HEK293 (cell line): ENCODE measurements around the gene AKAP8L.
A peak's percentile ranks its signal among the peaks of the same experiment; 100 is the strongest.

Experiments
- GFI1B ChIP-seq: fragments of 450-650 bp; formaldehyde crosslinking; IDR thresholded peaks from 2 replicates; pipeline ENCODE4 v1.5.1; 2016; ENCODE audit warnings: missing biosample characterization, missing genetic modification characterization
- GLIS1 ChIP-seq: fragments of 450-650 bp; formaldehyde crosslinking; IDR thresholded peaks from 2 replicates; pipeline ENCODE4 v1.5.1; 2016; ENCODE audit warnings: missing biosample characterization, missing genetic modification characterization
- OVOL3 ChIP-seq: fragments of 450-650 bp; formaldehyde crosslinking; IDR thresholded peaks from 2 replicates; pipeline ENCODE4 v1.5.1; 2016; ENCODE audit warnings: missing biosample characterization, missing genetic modification characterization
- RBAK ChIP-seq: fragments of 450-650 bp; formaldehyde crosslinking; IDR thresholded peaks from 2 replicates; pipeline ENCODE4 v1.5.1; 2016; ENCODE audit warnings: missing biosample characterization, missing genetic modification characterization
- SALL2 ChIP-seq: fragments of 450-650 bp; formaldehyde crosslinking; IDR thresholded peaks from 2 replicates; pipeline ENCODE4 v1.5.0; 2017; ENCODE audit warnings: missing biosample characterization, mild to moderate bottlenecking, missing genetic modification characterization, borderline replicate concordance
- YY1 ChIP-seq: fragments of 450-650 bp; formaldehyde crosslinking; IDR thresholded peaks from 2 replicates; pipeline ENCODE4 v1.5.1; 2018; ENCODE audit warnings: missing biosample characterization, missing genetic modification characterization
- ZBTB1 ChIP-seq: fragments of 450-650 bp; formaldehyde crosslinking; IDR thresholded peaks from 2 replicates; pipeline ENCODE4 v1.5.1; 2016; ENCODE audit warnings: missing biosample characterization, missing genetic modification characterization
- ZBTB20 ChIP-seq: fragments of 450-650 bp; formaldehyde crosslinking; IDR thresholded peaks from 2 replicates; pipeline ENCODE4 v1.5.1; 2016; ENCODE audit warnings: missing biosample characterization, missing genetic modification characterization
- ZBTB48 ChIP-seq: fragments of 450-650 bp; formaldehyde crosslinking; IDR thresholded peaks from 2 replicates; pipeline ENCODE4 v1.5.1; 2016; ENCODE audit warnings: missing biosample characterization, missing genetic modification characterization
- ZFP3 ChIP-seq: fragments of 450-650 bp; formaldehyde crosslinking; IDR thresholded peaks from 2 replicates; pipeline ENCODE4 v1.5.1; 2016; ENCODE audit warnings: low read depth, missing biosample characterization, missing genetic modification characterization
- ZFP37 ChIP-seq: fragments of 450-650 bp; formaldehyde crosslinking; IDR thresholded peaks from 2 replicates; pipeline ENCODE4 v1.5.1; 2016; ENCODE audit warnings: missing biosample characterization, missing genetic modification characterization
- ZNF114 ChIP-seq: fragments of 450-650 bp; formaldehyde crosslinking; IDR thresholded peaks from 2 replicates; pipeline ENCODE4 v1.5.0; 2017; ENCODE audit warnings: missing biosample characterization, missing genetic modification characterization
- ZNF133 ChIP-seq: fragments of 450-650 bp; formaldehyde crosslinking; IDR thresholded peaks from 2 replicates; pipeline ENCODE4 v1.5.1; 2016; ENCODE audit warnings: missing biosample characterization, missing genetic modification characterization
- ZNF16 ChIP-seq: fragments of 450-650 bp; formaldehyde crosslinking; IDR thresholded peaks from 2 replicates; pipeline ENCODE4 v1.5.1; 2016; ENCODE audit warnings: low read depth, missing biosample characterization, missing genetic modification characterization
- ZNF175 ChIP-seq: fragments of 450-650 bp; formaldehyde crosslinking; IDR thresholded peaks from 2 replicates; pipeline ENCODE4 v1.5.1; 2016; ENCODE audit warnings: missing biosample characterization, missing genetic modification characterization
- ZNF23 ChIP-seq: fragments of 450-650 bp; formaldehyde crosslinking; IDR thresholded peaks from 2 replicates; pipeline ENCODE4 v1.5.1; 2016; ENCODE audit warnings: missing biosample characterization, missing genetic modification characterization, borderline replicate concordance
- ZNF24 ChIP-seq: fragments of 450-650 bp; formaldehyde crosslinking; IDR thresholded peaks from 2 replicates; pipeline ENCODE4 v1.5.1; 2016; ENCODE audit warnings: missing biosample characterization, missing genetic modification characterization
- ZNF311 ChIP-seq: fragments of 450-650 bp; formaldehyde crosslinking; IDR thresholded peaks from 2 replicates; pipeline ENCODE4 v1.5.1; 2017; ENCODE audit warnings: missing biosample characterization, missing genetic modification characterization, borderline replicate concordance
- ZNF341 ChIP-seq: fragments of 450-650 bp; formaldehyde crosslinking; IDR thresholded peaks from 2 replicates; pipeline ENCODE4; 2016; ENCODE audit warnings: low read depth, missing biosample characterization, missing genetic modification characterization
- ZNF37A ChIP-seq: fragments of 450-650 bp; IDR thresholded peaks from 2 replicates; pipeline ENCODE4 v1.5.1; 2018; ENCODE audit warnings: missing biosample characterization, missing genetic modification characterization
- ZNF416 ChIP-seq: fragments of 450-650 bp; formaldehyde crosslinking; IDR thresholded peaks from 2 replicates; pipeline ENCODE4 v1.5.1; 2016; ENCODE audit warnings: missing biosample characterization, missing genetic modification characterization
- ZNF473 ChIP-seq: fragments of 450-650 bp; formaldehyde crosslinking; IDR thresholded peaks from 2 replicates; pipeline ENCODE4 v1.5.1; 2017; ENCODE audit warnings: missing biosample characterization, missing genetic modification characterization
- ZNF48 ChIP-seq: fragments of 450-650 bp; formaldehyde crosslinking; IDR thresholded peaks from 2 replicates; pipeline ENCODE4 v1.5.1; 2016; ENCODE audit warnings: missing biosample characterization, missing genetic modification characterization
- ZNF530 ChIP-seq: fragments of 450-650 bp; formaldehyde crosslinking; IDR thresholded peaks from 2 replicates; pipeline ENCODE4 v1.5.1; 2016; ENCODE audit warnings: low read depth, missing biosample characterization, missing genetic modification characterization
- ZNF560 ChIP-seq: fragments of 450-650 bp; formaldehyde crosslinking; IDR thresholded peaks from 2 replicates; pipeline ENCODE4 v1.5.1; 2017; ENCODE audit warnings: missing biosample characterization, missing genetic modification characterization, borderline replicate concordance
- ZNF621 ChIP-seq: fragments of 450-650 bp; formaldehyde crosslinking; IDR thresholded peaks from 2 replicates; pipeline ENCODE4 v1.5.1; 2017; ENCODE audit warnings: missing biosample characterization, missing genetic modification characterization
- ZNF629 ChIP-seq: fragments of 450-650 bp; formaldehyde crosslinking; IDR thresholded peaks from 2 replicates; pipeline ENCODE4 v1.5.1; 2017; ENCODE audit warnings: missing biosample characterization, missing genetic modification characterization
- ZNF707 ChIP-seq: fragments of 450-650 bp; formaldehyde crosslinking; IDR thresholded peaks from 2 replicates; pipeline ENCODE4 v1.5.1; 2016; ENCODE audit warnings: missing biosample characterization, missing genetic modification characterization
- ZNF792 ChIP-seq: fragments of 450-650 bp; formaldehyde crosslinking; IDR thresholded peaks from 2 replicates; pipeline ENCODE4 v1.5.1; 2016; ENCODE audit warnings: missing biosample characterization, missing genetic modification characterization
- ZSCAN16 ChIP-seq: fragments of 450-650 bp; formaldehyde crosslinking; IDR thresholded peaks from 2 replicates; pipeline ENCODE4 v1.5.1; 2016; ENCODE audit warnings: missing biosample characterization, missing genetic modification characterization
- ZSCAN23 ChIP-seq: fragments of 450-650 bp; formaldehyde crosslinking; IDR thresholded peaks from 2 replicates; pipeline ENCODE4 v1.5.1; 2016; ENCODE audit warnings: missing biosample characterization, missing genetic modification characterization
- TF ChIP-seq, protein P1 (sequence below): fragments of 450-650 bp; formaldehyde crosslinking; conservative IDR thresholded peaks from 2 replicates; pipeline ENCODE4 v1.5.1; 2016; ENCODE audit warnings: low read depth, missing biosample characterization, missing genetic modification characterization
- TF ChIP-seq, protein P2 (sequence below): fragments of 450-650 bp; formaldehyde crosslinking; IDR thresholded peaks from 2 replicates; pipeline ENCODE4 v1.5.1; 2016; ENCODE audit warnings: missing biosample characterization, missing genetic modification characterization
- TF ChIP-seq, protein P3 (sequence below): fragments of 450-650 bp; formaldehyde crosslinking; IDR thresholded peaks from 2 replicates; pipeline ENCODE4 v1.5.1; 2016; ENCODE audit warnings: missing biosample characterization, missing genetic modification characterization

Gene AKAP8L

DNA sequence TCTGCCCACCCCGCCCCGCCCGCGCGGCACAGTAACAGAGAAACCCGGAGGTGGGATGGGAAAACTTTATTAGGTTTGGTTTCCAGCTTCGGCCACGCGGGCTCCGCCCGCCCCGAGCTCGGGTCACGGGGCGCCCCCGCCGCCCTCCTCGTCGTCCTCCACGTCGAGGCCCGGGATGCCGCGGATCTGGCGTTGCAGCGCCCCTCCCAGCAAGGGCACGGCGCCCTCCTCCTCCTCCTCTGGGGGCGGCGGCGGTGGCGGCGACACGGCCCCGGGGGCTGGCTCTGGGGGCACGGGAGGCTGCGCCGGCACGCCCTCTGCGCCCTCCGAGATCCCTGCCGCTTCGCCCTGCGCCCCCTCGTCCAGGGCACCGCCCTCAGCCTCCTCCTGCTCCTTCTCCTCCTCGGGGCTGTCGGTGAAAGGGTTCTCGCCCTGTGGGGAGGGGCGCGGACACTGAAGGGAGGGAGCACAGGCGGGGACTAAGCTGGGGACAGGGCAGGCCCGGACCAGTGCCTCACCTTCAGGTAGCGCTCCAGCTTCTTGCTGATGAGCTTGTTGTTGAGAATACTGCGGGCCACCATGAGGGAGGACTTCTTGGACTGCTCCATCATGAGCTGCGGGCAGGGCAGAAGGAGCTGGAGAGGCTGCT is 38.7 kb downstream of the AKAP8L start (continued):
- TF ChIP-seq, protein P1, sequence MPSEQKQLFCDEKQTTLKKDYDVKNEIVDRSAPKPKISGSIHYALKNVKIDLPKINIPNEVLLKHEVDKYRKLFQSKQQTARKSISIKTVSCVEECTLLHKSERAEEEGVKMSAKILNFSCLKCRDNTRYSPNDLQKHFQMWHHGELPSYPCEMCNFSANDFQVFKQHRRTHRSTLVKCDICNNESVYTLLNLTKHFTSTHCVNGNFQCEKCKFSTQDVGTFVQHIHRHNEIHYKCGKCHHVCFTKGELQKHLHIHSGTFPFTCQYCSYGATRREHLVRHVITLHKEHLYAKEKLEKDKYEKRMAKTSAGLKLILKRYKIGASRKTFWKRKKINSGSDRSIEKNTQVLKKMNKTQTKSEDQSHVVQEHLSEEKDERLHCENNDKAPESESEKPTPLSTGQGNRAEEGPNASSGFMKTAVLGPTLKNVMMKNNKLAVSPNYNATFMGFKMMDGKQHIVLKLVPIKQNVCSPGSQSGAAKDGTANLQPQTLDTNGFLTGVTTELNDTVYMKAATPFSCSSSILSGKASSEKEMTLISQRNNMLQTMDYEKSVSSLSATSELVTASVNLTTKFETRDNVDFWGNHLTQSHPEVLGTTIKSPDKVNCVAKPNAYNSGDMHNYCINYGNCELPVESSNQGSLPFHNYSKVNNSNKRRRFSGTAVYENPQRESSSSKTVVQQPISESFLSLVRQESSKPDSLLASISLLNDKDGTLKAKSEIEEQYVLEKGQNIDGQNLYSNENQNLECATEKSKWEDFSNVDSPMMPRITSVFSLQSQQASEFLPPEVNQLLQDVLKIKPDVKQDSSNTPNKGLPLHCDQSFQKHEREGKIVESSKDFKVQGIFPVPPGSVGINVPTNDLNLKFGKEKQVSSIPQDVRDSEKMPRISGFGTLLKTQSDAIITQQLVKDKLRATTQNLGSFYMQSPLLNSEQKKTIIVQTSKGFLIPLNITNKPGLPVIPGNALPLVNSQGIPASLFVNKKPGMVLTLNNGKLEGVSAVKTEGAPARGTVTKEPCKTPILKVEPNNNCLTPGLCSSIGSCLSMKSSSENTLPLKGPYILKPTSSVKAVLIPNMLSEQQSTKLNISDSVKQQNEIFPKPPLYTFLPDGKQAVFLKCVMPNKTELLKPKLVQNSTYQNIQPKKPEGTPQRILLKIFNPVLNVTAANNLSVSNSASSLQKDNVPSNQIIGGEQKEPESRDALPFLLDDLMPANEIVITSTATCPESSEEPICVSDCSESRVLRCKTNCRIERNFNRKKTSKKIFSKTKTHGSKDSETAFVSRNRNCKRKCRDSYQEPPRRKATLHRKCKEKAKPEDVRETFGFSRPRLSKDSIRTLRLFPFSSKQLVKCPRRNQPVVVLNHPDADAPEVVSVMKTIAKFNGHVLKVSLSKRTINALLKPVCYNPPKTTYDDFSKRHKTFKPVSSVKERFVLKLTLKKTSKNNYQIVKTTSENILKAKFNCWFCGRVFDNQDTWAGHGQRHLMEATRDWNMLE (tag by site-specific recombination) = no peak
- TF ChIP-seq ZNF48 (tag by site-specific recombination) (no peak), ZNF341 (tag by site-specific recombination) (peak; percentile 63), ZBTB48 (tag by site-specific recombination) (peak; percentile 92), ZNF707 (tag by site-specific recombination) (no peak), ZBTB20 (tag by site-specific recombination) (peak; percentile 73), ZNF23 (tag by site-specific recombination) (no peak), ZSCAN16 (tag by site-specific recombination) (no peak), ZNF175 (tag by site-specific recombination) (no peak), ZNF24 (tag by site-specific recombination) (no peak), ZNF530 (tag by site-specific recombination) (no peak), GFI1B (no peak), ZSCAN23 (tag by site-specific recombination) (no peak), ZNF114 (tag by site-specific recombination) (no peak), SALL2 (tag by site-specific recombination) (no peak), ZNF621 (tag by site-specific recombination) (no peak), ZNF16 (tag by site-specific recombination) (no peak), ZNF311 (tag by site-specific recombination) (no peak), ZBTB1 (no peak), ZNF416 (tag by site-specific recombination) (no peak), ZFP3 (no peak), ZNF37A (tag by site-specific recombination) (no peak), ZNF473 (no peak), ZFP37 (tag by site-specific recombination) (no peak), GLIS1 (tag by site-specific recombination) (peak; percentile 50; the same call in 1 of the 2 replicates), OVOL3 (tag by site-specific recombination) (no peak), ZNF629 (tag by site-specific recombination) (no peak), ZNF792 (tag by site-specific recombination) (no peak), ZNF133 (tag by site-specific recombination) (no peak), YY1 (tag by site-specific recombination) (no peak), ZNF560 (tag by site-specific recombination) (no peak), RBAK (tag by site-specific recombination) (no peak)
- TF ChIP-seq, protein P2, sequence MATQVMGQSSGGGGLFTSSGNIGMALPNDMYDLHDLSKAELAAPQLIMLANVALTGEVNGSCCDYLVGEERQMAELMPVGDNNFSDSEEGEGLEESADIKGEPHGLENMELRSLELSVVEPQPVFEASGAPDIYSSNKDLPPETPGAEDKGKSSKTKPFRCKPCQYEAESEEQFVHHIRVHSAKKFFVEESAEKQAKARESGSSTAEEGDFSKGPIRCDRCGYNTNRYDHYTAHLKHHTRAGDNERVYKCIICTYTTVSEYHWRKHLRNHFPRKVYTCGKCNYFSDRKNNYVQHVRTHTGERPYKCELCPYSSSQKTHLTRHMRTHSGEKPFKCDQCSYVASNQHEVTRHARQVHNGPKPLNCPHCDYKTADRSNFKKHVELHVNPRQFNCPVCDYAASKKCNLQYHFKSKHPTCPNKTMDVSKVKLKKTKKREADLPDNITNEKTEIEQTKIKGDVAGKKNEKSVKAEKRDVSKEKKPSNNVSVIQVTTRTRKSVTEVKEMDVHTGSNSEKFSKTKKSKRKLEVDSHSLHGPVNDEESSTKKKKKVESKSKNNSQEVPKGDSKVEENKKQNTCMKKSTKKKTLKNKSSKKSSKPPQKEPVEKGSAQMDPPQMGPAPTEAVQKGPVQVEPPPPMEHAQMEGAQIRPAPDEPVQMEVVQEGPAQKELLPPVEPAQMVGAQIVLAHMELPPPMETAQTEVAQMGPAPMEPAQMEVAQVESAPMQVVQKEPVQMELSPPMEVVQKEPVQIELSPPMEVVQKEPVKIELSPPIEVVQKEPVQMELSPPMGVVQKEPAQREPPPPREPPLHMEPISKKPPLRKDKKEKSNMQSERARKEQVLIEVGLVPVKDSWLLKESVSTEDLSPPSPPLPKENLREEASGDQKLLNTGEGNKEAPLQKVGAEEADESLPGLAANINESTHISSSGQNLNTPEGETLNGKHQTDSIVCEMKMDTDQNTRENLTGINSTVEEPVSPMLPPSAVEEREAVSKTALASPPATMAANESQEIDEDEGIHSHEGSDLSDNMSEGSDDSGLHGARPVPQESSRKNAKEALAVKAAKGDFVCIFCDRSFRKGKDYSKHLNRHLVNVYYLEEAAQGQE = 0 out of 2 replicates have a peak, but pooled peaks have one; percentile 21
- TF ChIP-seq, protein P3, sequence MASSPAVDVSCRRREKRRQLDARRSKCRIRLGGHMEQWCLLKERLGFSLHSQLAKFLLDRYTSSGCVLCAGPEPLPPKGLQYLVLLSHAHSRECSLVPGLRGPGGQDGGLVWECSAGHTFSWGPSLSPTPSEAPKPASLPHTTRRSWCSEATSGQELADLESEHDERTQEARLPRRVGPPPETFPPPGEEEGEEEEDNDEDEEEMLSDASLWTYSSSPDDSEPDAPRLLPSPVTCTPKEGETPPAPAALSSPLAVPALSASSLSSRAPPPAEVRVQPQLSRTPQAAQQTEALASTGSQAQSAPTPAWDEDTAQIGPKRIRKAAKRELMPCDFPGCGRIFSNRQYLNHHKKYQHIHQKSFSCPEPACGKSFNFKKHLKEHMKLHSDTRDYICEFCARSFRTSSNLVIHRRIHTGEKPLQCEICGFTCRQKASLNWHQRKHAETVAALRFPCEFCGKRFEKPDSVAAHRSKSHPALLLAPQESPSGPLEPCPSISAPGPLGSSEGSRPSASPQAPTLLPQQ (tag by site-specific recombination) = no peak; the same call in 1 of the 2 replicates
